GM12878 (cell line): ENCODE results near the gene PAPOLG. TPM values are rescaled to one million over a fixed set of nuclear protein-coding genes. Genes with fewer than 3 reads are reported as not detected.

Source experiments
- ATAC-seq: fragments of 200-7000 bp; cut with Tn5 transposase; 3 replicates; pipeline ENCODE4 v1.9.1; 2020; ENCODE audit warnings: mild to moderate bottlenecking, moderate library complexity
- BruUV-seq: library from RNA; stranded (reverse); fragments of 400-500 nt; replicated peaks from 2 replicates; lab custom pipeline; 2021; lab: Mats Ljungman, UMichigan
- CTCF ChIA-PET: fragments of 300-600 bp; sonication (Branson Sonifier 250); formaldehyde crosslinking; extraction: SDS; loops from one replicate; lab custom pipeline; 2021; ENCODE audit warnings: inconsistent platforms; lab: Yijun Ruan, JAX
- POLR2A ChIA-PET: fragments of 350-600 bp; formaldehyde crosslinking; extraction: SDS; loops from one replicate; lab custom pipeline; 2021; ENCODE audit warnings: inconsistent platforms; lab: Charles Lee
- RAD21 ChIA-PET: fragments of 300-600 bp; sonication (Branson Sonifier 250); formaldehyde crosslinking; loops from one replicate; lab custom pipeline; 2023; ENCODE audit warnings: antibody characterized with exemption; ENCODE audit not compliant: unreplicated experiment; lab: Charles Lee
- SMC1A ChIA-PET: fragments of 300-600 bp; sonication (Branson Sonifier 250); formaldehyde crosslinking; loops from one replicate; lab custom pipeline; 2023; ENCODE audit not compliant: unreplicated experiment, uncharacterized antibody; lab: Charles Lee
- DNase-seq: peaks from one replicate; pipeline ENCODE4 v3.0.0-alpha.2; 2011; ENCODE audit warnings: low read depth, low spot score
- FAIRE-seq: peaks from 3 replicates; lab custom pipeline; 2011; peaks lifted over from hg19 to GRCh38; lab: Jason Lieb, UNC
- H2AFZ ChIP-seq: 2 replicates; pipeline ENCODE4 v1.6.0; 2011; ENCODE audit warnings: low read depth, low read length, control low read depth; ENCODE audit not compliant: control insufficient read depth
- H3K27ac ChIP-seq: 2 replicates; pipeline ENCODE4 v1.5.1; 2011; ENCODE audit warnings: control low read depth; ENCODE audit not compliant: control insufficient read depth, insufficient read depth
- H3K27me3 ChIP-seq, 2 experiments: replicated peaks in 1 of 2; 2 replicates each; pipeline versions ENCODE4 v1.6.0 to v1.6.1; 2011; ENCODE audit warnings: low read length in 1 of 2; ENCODE audit not compliant: control insufficient read depth in 2 of 2, insufficient read depth in 2 of 2
- H3K36me3 ChIP-seq, 2 experiments: 2 replicates each; pipeline ENCODE4 v1.5.1; 2011; ENCODE audit warnings: low read length in 1 of 2; ENCODE audit not compliant: control insufficient read depth in 2 of 2, insufficient read depth in 2 of 2
- H3K4me1 ChIP-seq: 2 replicates; pipeline ENCODE4 v1.6.1; 2011; ENCODE audit warnings: mild to moderate bottlenecking, low read length, moderate library complexity, mixed read lengths; ENCODE audit not compliant: control insufficient read depth, insufficient read depth
- H3K4me2 ChIP-seq: 2 replicates; pipeline ENCODE4 v1.6.0; 2011; ENCODE audit warnings: control low read depth; ENCODE audit not compliant: control insufficient read depth, insufficient read depth
- H3K4me3 ChIP-seq: fragments of 200-600 bp; sonication (generic); 2 replicates; pipeline ENCODE4 v1.5.1; 2016
- H3K79me2 ChIP-seq: 2 replicates; pipeline ENCODE4 v1.6.0; 2011; ENCODE audit warnings: low read length; ENCODE audit not compliant: control insufficient read depth, insufficient read depth
- H3K9ac ChIP-seq: 2 replicates; pipeline ENCODE4 v1.8.0; 2011; ENCODE audit warnings: low read length, control low read depth, mixed read lengths; ENCODE audit not compliant: control insufficient read depth, insufficient read depth
- H3K9me3 ChIP-seq: replicated peaks from 3 replicates; pipeline ENCODE4 v1.5.1; 2011; ENCODE audit warnings: mild to moderate bottlenecking, low read length; ENCODE audit not compliant: control insufficient read depth, insufficient read depth
- H4K20me1 ChIP-seq: 2 replicates; pipeline ENCODE4 v1.6.0; 2011; ENCODE audit not compliant: control insufficient read depth, insufficient read depth
- BHLHE40 ChIP-seq, 2 experiments: fragments of 450-650 bp in 1 of 2; IDR thresholded peaks; 2 replicates each; pipeline ENCODE4 v1.6.1; 2011 to 2017; ENCODE audit warnings: low read depth in 2 of 2, borderline replicate concordance in 1 of 2, improper control_type of control experiment in 1 of 2, low read length in 1 of 2, mild to moderate bottlenecking in 1 of 2
- CBFB ChIP-seq: IDR thresholded peaks from 2 replicates; pipeline ENCODE4 v1.6.1; 2016; ENCODE audit warnings: antibody characterized with exemption, low read depth
- CBX5 ChIP-seq: sonication (generic); IDR thresholded peaks from 2 replicates; pipeline ENCODE4 v1.6.1; 2016; ENCODE audit warnings: low read depth, moderate library complexity, mild to moderate bottlenecking, inconsistent platforms
- DPF2 ChIP-seq: fragments of 450-650 bp; IDR thresholded peaks from 2 replicates; pipeline ENCODE4 v1.6.1; 2017; ENCODE audit warnings: mild to moderate bottlenecking
- HCFC1 ChIP-seq: fragments of 150-350 bp; IDR thresholded peaks from 2 replicates; pipeline ENCODE4 v1.6.1; 2014; ENCODE audit warnings: low read length
- MTA3 ChIP-seq: IDR thresholded peaks from 2 replicates; pipeline ENCODE4 v1.6.1; 2012; ENCODE audit warnings: low read length, inconsistent platforms, borderline replicate concordance
- RCOR1 ChIP-seq: conservative IDR thresholded peaks from 2 replicates; pipeline ENCODE4 v1.6.1; 2012; ENCODE audit warnings: low read depth, low read length, improper control_type of control experiment
- RUNX3 ChIP-seq: IDR thresholded peaks from 2 replicates; pipeline ENCODE4 v1.6.1; 2012; ENCODE audit warnings: low read length, inconsistent platforms
- WGBS: methylation state at CpG from one replicate; pipeline ENCODE4 v1.1.6; 2016; ENCODE audit warnings: low lambda C conversion rate; ENCODE audit not compliant: insufficient replicate concordance, insufficient coverage; ENCODE audit errors: missing lambda C conversion rate; 5-methylcytosine and 5-hydroxymethylcytosine counted together
- in situ Hi-C: fragments of 300-500 bp; cut with MboI; formaldehyde crosslinking; loops from 9 replicates; pipeline ENCODE4 v1.14.3; 2018; ENCODE audit warnings: mixed read lengths
- intact Hi-C: fragments of 100-400 bp; cut with micrococcal nuclease; formaldehyde crosslinking; loops from one replicate; pipeline ENCODE4 v1.14.2; 2022; ENCODE audit not compliant: unreplicated experiment
- polyA plus RNA-seq, 11 experiments: library from polyadenylated mRNA; depleted of rRNA in 4 of 11; unstranded in 6 of 11; stranded (reverse) in 5 of 11; fragments of >200 nt; fragmentation: Nextera tagmentation in 4 of 11; fragmentation: Illumina TruSeq in 1 of 11; extraction: Ambion mirVana in 4 of 11; extraction: Trizol in 1 of 11; gene quantifications; 1 replicate in 1 of 11; 2 replicates in 10 of 11; pipeline versions ENCODE4 v1.2.1 to v1.2.3, GENCODE V29; 2011 to 2016; ENCODE audit warnings: inconsistent platforms in 2 of 11, missing spikeins in 2 of 11, low read depth in 1 of 11
- total RNA-seq, 4 experiments: library from RNA; depleted of rRNA in 3 of 4; stranded (reverse); fragments of >200 nt in 3 of 4; fragmentation: Illumina TruSeq in 1 of 4; extraction: Trizol in 1 of 4; gene quantifications; 2 replicates each; pipeline versions ENCODE4 v1.2.1 to v1.2.3, GENCODE V29; 2013 to 2021
- TF ChIP-seq, protein P1 (sequence below): IDR thresholded peaks from 2 replicates; pipeline ENCODE4 v1.6.1; 2011; ENCODE audit warnings: borderline replicate concordance, low read depth, mild to moderate bottlenecking, moderate library complexity, mixed read lengths, low read length; ENCODE audit not compliant: insufficient read depth; ENCODE audit errors: extremely low read length

PAPOLG gene
- total and polyA plus RNA-seq, 10 of the 15 experiments (the other 5 are each of a cell fraction or from before 2014, with no cell fraction given): 4.2 to 15.8 (median 10.7) TPM

DNA sequence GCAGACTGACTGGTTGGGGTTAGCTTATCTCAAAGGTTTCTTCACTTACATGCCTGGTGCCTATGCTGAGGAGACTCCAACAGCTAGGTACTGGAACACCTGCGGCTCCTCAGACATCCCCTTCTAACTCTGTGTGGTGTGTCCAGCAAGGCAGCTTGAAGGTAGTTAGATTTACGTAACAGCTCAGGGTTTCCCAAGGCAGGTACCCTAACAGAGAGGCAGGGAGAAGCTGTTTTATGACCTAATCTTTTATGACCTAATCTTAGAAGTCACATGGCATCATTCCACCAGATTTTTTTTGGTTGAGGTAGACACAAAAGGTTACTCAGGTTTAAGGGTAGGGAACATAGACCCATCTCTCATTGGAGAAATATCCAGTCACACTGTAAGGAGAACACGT is 17.4 kb upstream of the PAPOLG start:
- ChIA-PET SMC1A (interaction anchor here (0.6 to 1.3 kb wide), 3 partner anchors 17 to 597 kb away, joined by 3 to 4 read pairs (median 3); partner anchors contain the start of gene PAPOLG), RAD21 (no interaction called here), POLR2A (interaction anchor here (0.8 kb wide), 1 partner anchor 17 kb away, joined by 3 read pairs; the partner anchor contains the start of gene PAPOLG), CTCF (interaction anchor here (1.5 kb wide), 1 partner anchor 31 kb away, joined by 5 read pairs; no protein-coding TSS in a partner anchor)
- H3K9ac ChIP-seq: no peak overlapping the region
- peaks cover 1 to 9% of the 10 kb centered on the region in 2 experiments; a peak in 3 of 4 replicates for H3K27me3 ChIP-seq
- ATAC-seq: no peak
- H3K9me3 ChIP-seq: no peaks in the 10 kb centered on the region; the same call in 2 of the 3 replicates
- no peak overlapping the region for H3K27ac ChIP-seq
- H2AFZ ChIP-seq: no peak overlapping the region
- no peaks in the 10 kb centered on the region for H3K36me3 ChIP-seq
- no peaks in the 10 kb centered on the region for H3K79me2 ChIP-seq
- no peak for FAIRE-seq
- H3K4me1 ChIP-seq: no peaks in the 10 kb centered on the region
- no peaks in the 10 kb centered on the region for H4K20me1 ChIP-seq
- TF ChIP-seq RUNX3 (no peak), BHLHE40 (IDR thresholded peaks at IDR 0.05; ENCODE audit: borderline replicate concordance in 1 of 2, low read depth in 2 of 2, low read length in 1 of 2) (no peak), CBFB (no peak), RCOR1 (no peak), MTA3 (no peak), DPF2 (no peak), HCFC1 (no peak), CBX5 (no peak)
- TF ChIP-seq, protein P1, sequence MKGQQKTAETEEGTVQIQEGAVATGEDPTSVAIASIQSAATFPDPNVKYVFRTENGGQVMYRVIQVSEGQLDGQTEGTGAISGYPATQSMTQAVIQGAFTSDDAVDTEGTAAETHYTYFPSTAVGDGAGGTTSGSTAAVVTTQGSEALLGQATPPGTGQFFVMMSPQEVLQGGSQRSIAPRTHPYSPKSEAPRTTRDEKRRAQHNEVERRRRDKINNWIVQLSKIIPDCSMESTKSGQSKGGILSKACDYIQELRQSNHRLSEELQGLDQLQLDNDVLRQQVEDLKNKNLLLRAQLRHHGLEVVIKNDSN: no peak
- no peak overlapping the region for H3K4me2 ChIP-seq
- intact Hi-C loops: no loop called here
- no peak for DNase-seq
- 52% methylated on average over 3 of the region's 3 CpGs for WGBS
- in situ Hi-C loops: no loop called here
- BruUV-seq: no TSS peak
- no peak overlapping the region for H3K4me3 ChIP-seq
